GM12872 (cell line): ENCODE data around the gene TWF2.
A peak's percentile ranks its signal among the peaks of the same experiment; 100 is the strongest.

Source experiments
- TF ChIP-seq, protein P1 (sequence below): IDR thresholded peaks from 3 replicates; pipeline ENCODE4 v1.5.1; 2011; ENCODE audit warnings: low read depth, mild to moderate bottlenecking, low read length, moderate library complexity; ENCODE audit not compliant: insufficient read depth

Gene TWF2

DNA sequence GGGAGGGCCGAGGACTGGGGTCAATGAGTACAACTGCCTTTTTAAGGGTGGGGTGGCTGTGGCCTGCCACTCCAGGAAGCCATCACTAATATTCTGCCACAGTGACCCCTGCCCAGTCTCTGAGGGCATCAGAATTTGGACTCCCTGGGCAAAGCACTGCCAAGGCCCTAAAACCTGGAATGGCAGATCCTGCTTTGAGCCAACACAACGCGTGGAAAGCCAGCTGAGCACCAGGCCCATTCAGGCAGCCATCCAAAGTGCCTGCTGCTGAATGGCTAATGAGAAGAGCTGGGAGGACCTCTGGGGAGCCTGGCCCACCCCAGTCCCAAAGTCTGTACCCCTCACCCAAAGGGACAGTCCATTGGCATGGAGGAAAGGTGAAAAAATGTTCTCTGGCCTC, 5.0 kb downstream of the TWF2 start:
- TF ChIP-seq, protein P1, sequence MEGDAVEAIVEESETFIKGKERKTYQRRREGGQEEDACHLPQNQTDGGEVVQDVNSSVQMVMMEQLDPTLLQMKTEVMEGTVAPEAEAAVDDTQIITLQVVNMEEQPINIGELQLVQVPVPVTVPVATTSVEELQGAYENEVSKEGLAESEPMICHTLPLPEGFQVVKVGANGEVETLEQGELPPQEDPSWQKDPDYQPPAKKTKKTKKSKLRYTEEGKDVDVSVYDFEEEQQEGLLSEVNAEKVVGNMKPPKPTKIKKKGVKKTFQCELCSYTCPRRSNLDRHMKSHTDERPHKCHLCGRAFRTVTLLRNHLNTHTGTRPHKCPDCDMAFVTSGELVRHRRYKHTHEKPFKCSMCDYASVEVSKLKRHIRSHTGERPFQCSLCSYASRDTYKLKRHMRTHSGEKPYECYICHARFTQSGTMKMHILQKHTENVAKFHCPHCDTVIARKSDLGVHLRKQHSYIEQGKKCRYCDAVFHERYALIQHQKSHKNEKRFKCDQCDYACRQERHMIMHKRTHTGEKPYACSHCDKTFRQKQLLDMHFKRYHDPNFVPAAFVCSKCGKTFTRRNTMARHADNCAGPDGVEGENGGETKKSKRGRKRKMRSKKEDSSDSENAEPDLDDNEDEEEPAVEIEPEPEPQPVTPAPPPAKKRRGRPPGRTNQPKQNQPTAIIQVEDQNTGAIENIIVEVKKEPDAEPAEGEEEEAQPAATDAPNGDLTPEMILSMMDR = no peak

DNA sequence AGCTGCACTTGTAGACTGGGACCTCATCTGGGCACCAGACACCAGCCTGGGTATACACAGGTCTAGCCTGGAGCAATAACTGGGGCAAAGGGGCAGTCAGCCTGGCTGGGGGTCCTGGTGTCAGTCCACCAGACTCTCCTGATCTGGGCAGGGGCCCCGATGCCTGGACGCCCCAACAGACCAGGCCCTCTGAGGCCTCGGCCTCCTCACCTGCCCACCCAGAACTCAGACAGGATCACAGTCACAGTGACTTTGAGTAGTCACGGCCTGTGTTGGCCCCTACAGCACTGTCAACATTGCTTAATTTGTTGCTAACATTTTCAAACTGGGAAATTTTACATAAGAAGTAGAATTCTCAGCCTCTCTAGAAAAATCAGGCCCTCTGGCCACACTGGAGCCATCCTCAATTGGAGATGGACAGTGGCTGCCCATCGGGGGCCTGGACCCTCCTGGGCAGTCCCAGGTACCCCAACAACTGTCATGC, 5.8 kb downstream of the TWF2 start:
- TF ChIP-seq, protein P1 = no peak

DNA sequence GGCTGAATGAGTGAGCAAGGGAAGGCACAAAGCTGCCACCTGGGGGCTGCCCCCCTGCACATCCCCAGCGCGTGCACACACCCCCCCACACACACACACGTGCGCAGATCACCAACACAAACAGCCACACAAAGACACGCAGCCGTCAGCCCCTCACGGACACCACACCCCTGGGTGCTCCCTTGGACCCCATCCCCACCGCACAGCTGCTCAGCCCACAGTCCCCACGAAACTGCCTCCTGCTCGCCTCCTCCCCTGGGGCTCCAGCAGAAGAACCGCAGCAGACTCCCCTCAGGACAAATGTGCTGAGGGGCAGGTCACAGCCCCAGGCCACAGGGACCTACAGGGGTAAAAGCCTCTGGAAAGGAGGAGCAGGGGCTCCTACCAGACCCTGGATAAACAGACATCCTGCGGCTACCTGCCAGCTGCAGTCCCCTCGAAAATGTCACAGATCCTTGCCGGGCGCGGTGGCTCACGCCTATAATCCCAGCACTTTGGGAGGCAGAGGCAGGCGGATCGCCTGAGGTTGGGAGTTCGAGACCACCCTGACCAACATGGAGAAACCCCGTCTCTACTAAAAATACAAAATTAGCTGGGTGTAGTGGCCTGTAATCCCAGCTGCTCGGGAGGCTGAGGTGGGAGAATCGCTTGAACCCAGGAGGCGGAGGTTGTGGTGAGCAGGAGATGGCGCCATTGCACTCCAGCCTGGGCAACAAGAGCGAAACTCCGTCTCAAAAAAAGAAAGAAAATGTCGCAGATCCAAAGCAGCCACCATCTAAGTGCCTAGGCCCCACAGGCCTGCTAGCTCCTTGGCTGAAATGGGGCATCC, 6.5 kb downstream of the TWF2 start:
- TF ChIP-seq, protein P1 = no peak

DNA sequence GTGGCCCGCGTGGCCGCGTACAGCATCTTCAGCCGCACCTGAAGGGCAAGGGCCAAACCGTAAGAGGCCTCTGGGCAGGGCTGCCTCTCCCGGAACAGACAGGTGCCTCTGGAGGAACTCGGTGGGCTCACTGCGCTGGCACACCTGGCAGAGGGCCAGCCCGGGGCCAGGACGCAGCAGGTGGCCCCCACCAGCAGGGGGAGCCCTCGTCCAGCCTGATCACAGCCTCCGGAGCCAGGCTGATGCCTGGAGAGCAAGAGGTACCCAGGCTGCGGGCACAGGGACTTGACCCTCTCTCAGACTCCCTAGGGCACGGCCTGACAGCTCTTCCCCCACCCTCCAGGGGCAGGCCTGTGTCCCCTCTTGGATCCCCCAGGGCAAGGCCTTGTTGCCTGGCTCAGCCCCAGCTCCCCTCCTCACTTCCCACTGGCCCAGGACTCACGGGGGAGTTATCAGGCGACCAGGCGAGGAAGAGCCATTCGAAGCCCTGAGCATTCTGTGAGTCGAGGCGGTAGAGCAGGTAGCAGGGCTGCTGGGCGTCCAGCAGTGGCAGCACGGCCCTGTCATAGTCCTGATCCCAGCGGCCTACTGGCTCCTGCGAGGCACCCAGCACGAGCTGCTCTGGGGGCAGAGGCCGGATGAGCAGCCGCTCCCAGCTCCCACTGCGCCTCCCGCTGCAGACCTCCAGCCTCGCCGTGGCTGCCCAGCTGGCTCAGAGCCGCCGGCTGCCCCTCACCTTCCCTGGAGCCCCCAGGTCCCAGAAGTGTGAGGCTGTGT, 7.3 kb downstream of the TWF2 start:
- TF ChIP-seq, protein P1 = peak; percentile 97

DNA sequence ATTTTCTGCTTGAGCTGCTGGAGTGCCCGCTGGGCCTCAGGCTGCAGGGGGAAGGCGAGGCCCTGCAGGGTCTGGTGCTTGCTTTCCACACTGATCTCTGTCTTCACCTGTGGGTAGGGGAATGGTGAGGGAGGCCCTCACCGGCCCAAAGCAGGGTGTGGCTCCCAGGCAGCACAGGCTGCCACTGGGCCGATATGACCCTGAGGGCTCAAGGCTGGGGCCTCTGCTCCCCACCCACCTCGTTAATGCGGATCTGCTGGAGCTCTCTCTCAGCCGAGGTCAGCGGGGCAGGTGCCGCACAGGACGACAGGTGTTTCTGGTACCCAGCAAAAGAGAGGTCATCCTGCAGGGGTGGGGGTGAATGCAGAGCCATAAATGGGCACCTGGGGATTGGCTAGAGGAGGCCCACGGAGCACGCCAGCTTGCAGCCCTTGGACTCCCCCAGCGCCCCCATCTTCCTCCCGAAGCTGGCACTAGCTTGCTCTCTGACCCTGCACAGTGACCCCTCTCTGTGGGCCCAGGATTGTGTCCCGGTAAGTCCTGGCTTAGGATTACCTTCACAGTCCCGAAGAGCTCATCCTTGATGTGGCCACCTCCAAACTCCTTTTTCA, 8.0 kb downstream of the TWF2 start:
- TF ChIP-seq, protein P1 = no peak

DNA sequence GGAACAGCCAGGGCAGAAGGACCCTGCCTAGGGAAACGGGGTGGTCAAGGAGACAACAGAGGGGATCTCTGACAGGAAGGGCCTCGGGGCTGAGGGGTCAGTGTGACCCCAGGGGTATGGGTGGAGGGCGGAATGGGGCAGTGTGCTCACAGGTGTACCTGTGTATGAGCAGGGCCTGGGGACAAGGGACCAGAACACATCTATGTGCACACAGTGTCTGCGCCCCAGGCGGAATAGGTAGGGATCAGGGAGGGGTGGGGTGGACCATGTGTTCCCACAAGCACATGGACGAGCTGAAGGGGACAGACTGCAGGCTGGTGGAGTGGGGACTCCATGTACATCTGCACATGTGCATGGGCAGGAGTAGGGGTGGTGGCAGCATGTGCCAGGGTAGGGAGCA, 8.5 kb downstream of the TWF2 start:
- TF ChIP-seq, protein P1 = no peak

DNA sequence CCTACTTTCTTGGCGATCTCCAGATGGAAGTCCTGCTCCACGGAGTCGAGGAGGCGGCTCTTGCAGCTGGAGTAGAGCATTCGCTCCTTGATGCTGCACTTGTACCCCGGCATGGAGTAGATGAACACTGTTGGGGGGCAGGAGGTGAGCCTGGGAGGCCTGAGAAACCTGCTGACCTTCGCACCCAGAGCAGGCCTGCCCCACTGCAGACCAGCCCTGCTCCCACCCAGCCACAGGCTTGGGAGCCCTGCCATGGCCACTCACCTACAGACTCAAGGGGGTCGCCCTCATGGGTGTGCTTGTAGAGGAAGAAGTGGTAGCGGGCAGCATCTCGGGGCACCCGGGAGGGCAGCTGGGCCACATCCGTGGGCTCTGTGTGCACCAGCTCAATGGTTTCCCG, 9.3 kb downstream of the TWF2 start:
- TF ChIP-seq, protein P1 = no peak
